GM13977 (cell line): ENCODE measurements around the gene FAHD2A.
"Not testable (repeated sequence)": the region's sequence is repeated elsewhere in the genome, so short reads cannot be mapped to it uniquely, and the experiment has no call there.

Experiments
- DNase-seq: peaks from one replicate; pipeline ENCODE4 v3.0.0; 2012; ENCODE audit warnings: low spot score
- CTCF ChIP-seq: IDR thresholded peaks from 2 replicates; pipeline ENCODE4 v1.5.1; 2012; ENCODE audit warnings: mild to moderate bottlenecking, control low read depth; ENCODE audit not compliant: insufficient read depth; ENCODE audit errors: extremely low read depth, missing control alignments
- in situ Hi-C: fragments of 300-500 bp; cut with MboI; formaldehyde crosslinking; loops from one replicate; pipeline ENCODE4 v1.12.0; 2022; ENCODE audit warnings: low sequenced_read_pairs, low pct_unique_long_range_greater_than_20kb, mixed read lengths, inconsistent platforms; ENCODE audit not compliant: unreplicated experiment

FAHD2A gene

DNA sequence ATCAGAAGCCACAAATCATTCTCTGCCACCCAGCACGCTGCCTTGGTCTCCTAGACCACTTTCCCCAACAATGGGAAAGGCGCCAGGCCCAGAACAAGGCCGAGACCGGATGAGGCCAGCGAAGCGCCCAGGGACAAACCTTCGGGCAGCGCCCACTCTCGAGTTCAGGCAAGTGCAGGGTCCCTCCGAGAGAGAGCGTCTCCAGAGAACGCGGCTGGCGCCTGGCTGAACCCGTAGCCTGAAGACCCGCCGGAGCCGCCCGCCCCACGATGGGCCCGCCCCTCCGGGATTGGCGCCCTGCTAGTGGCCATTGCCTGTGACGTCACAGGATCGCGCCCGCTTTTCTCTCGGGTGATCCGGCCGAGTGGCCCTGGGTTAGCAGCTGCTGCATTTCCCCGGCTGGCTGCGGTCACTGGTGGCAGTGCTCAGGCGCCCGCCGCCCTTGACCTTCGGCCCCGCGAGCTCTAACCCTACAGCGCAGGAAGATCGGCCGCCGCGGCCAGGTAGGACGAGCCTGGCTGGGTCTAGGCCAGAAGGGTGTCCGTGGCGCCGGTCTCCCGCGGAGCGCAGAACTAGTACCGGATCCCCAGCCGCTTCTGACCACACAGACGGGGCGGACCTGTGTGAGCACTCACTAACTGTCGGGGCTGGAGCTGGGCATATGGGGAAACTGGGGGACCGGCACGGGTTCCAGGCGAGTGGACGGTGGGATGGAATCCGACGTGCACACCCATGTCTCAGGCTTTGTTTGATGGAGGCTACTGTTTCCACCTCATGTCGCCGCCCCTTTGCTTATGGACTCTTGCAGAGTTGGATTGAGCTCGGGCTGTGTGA lies at the start of gene FAHD2A:
Gene FAHD2A, plus strand, starts transcription at position 339 of the 834 bp plus-strand sequence. CDS start 2,851 bp downstream, outside the sequence.
- no peak for TF ChIP-seq CTCF
- DNase-seq: peak; percentile 97
- in situ Hi-C loops: no loop called here

GRCh38 chr2:95353055-95353575 lies 49.4 kb upstream of the FAHD2A start:
- DNase-seq: no peak
- in situ Hi-C loops: no loop called here
- TF ChIP-seq CTCF: no peak

- DNase-seq: no peak
- in situ Hi-C loops: no loop called here
- TF ChIP-seq CTCF: no peak
Observed at GRCh38 chr2:95353613-95354468, 48.7 kb upstream of the FAHD2A start.

GRCh38 chr2:95354469-95354901 lies 48.0 kb upstream of the FAHD2A start:
- TF ChIP-seq CTCF: no peak
- DNase-seq: no peak
- in situ Hi-C loops: no loop called here

DNA sequence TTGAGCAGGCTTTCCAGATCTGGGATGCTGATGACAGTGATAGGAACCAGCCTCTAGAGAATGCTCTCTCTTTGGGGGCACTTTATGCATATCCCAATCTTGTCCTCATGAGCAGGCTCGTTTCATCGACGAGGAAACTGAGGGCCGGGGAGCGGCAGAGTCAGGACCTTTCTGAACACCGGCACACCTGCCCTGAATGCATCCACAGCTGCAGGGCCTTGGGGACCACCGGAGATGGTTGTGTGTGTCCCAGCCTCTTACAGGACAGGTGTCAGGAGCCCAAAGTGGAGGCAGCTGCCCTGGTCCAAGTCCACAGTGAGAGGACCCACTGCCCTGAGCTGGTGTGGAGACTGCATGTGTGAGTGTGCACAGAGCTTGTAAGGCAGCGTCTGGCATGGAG lies 47.6 kb upstream of the FAHD2A start:
- in situ Hi-C loops: no loop called here
- DNase-seq: no peak
- TF ChIP-seq CTCF: no peak

DNA sequence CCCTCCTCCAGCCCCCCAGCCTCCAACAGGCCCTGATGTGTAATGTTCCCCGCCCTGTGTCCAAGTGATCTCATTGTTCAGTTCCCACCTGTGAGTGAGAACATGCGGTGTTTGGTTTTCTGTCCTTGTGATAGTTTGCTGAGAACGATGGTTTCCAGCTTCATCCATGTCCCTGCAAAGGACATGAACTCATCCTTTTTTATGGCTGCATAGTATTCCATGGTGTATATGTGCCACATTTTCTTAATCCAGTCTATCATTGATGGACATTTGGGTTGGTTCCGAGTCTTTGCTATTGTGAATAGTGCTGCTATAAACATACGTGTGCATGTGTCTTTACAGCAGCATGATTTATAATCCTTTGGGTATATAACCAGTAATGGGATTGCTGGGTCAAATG lies 47.0 kb upstream of the FAHD2A start:
- DNase-seq, in situ Hi-C loops: not testable (repeated sequence)
